Panc1 (cell line): Measurements from ENCODE around the gene PTPRN. TPM values are rescaled to one million over a fixed set of nuclear protein-coding genes. Genes with fewer than 3 reads are reported as not detected.

ENCODE experiments used
- ATAC-seq: fragments of 200-7000 bp; cut with Tn5 transposase; 2 replicates; pipeline ENCODE4 v1.9.1; 2020; ENCODE audit warnings: mild to moderate bottlenecking, moderate library complexity
- BruUV-seq: library from RNA; stranded (reverse); fragments of 400-500 nt; replicated peaks from 2 replicates; lab custom pipeline; 2021; lab: Mats Ljungman, UMichigan
- CTCF ChIA-PET: fragments of 300-600 bp; sonication (Branson Sonifier 250); formaldehyde crosslinking; loops from one replicate; lab custom pipeline; 2022; ENCODE audit warnings: antibody characterized with exemption; lab: Charles Lee
- POLR2A ChIA-PET: fragments of 300-600 bp; sonication (Branson Sonifier 250); formaldehyde crosslinking; loops from one replicate; lab custom pipeline; 2022; ENCODE audit warnings: antibody characterized with exemption; lab: Charles Lee
- DNase-seq: peaks from one replicate; pipeline ENCODE4 v3.0.0-alpha.2; 2010; ENCODE audit warnings: low read depth, low spot score
- H3K27ac ChIP-seq: 2 replicates; pipeline ENCODE4 v1.5.1; 2011; ENCODE audit warnings: mild to moderate bottlenecking, low read length, inconsistent platforms
- H3K27me3 ChIP-seq: fragments of 200-500 bp; sonication (Bioruptor generic); 2 replicates; pipeline ENCODE4 v1.6.0; 2014; ENCODE audit warnings: low read length, inconsistent platforms; ENCODE audit not compliant: control insufficient read depth, insufficient read depth
- H3K36me3 ChIP-seq: fragments of 200-500 bp; sonication (Bioruptor generic); 2 replicates; pipeline ENCODE4 v1.5.1; 2014; ENCODE audit warnings: inconsistent platforms, mild to moderate bottlenecking, low read length, moderate library complexity; ENCODE audit not compliant: control insufficient read depth, insufficient read depth
- H3K4me1 ChIP-seq: 2 replicates; pipeline ENCODE4 v1.5.1; 2011; ENCODE audit warnings: inconsistent platforms, mild to moderate bottlenecking, low read length, moderate library complexity; ENCODE audit not compliant: control insufficient read depth, insufficient read depth
- H3K4me3 ChIP-seq, 2 experiments: 2 replicates each; pipeline ENCODE4 v1.5.1; 2011 to 2012; ENCODE audit warnings: low read depth in 2 of 2, low read length in 2 of 2, mild to moderate bottlenecking in 2 of 2, inconsistent platforms in 1 of 2, moderate library complexity in 1 of 2
- H3K9me3 ChIP-seq: fragments of 200-500 bp; sonication (Bioruptor generic); 2 replicates; pipeline ENCODE4 v1.5.1; 2014; ENCODE audit warnings: low read depth, mild to moderate bottlenecking, inconsistent platforms, low read length, moderate library complexity; ENCODE audit not compliant: control insufficient read depth, insufficient read depth
- POLR2AphosphoS5 ChIP-seq: IDR thresholded peaks from 2 replicates; pipeline ENCODE4 v1.6.1; 2012; ENCODE audit warnings: mild to moderate bottlenecking, low read depth, low read length, moderate library complexity
- SIN3A ChIP-seq: IDR thresholded peaks from 2 replicates; pipeline ENCODE4 v1.6.1; 2012; ENCODE audit warnings: low read depth, mild to moderate bottlenecking, low read length, moderate library complexity, borderline replicate concordance; ENCODE audit not compliant: insufficient read depth
- TCF7L2 ChIP-seq: IDR thresholded peaks from 2 replicates; pipeline ENCODE4 v1.6.1; 2011; ENCODE audit warnings: mild to moderate bottlenecking, low read depth, low read length, inconsistent platforms
- in situ Hi-C: cut with HindIII; loops from 2 replicates; pipeline ENCODE4 v1.10.0; 2016; ENCODE audit warnings: low sequenced_read_pairs, low pct_unique_long_range_greater_than_20kb
- intact Hi-C: fragments of 100-400 bp; cut with micrococcal nuclease; formaldehyde crosslinking; loops from one replicate; pipeline ENCODE4 v1.10.0; 2022; ENCODE audit not compliant: unreplicated experiment
- total RNA-seq: library from RNA; stranded (reverse); gene quantifications from one replicate; pipeline ENCODE4 v1.2.1, GENCODE V29; 2021; ENCODE audit not compliant: unreplicated experiment
- TF ChIP-seq, protein P1 (sequence below): fragments of 450-650 bp; IDR thresholded peaks from 2 replicates; pipeline ENCODE4 v1.5.1; 2017; ENCODE audit warnings: mild to moderate bottlenecking
- TF ChIP-seq, protein P2 (sequence below), 2 experiments: IDR thresholded peaks; 2 replicates each; pipeline ENCODE4 v1.6.1; 2011 to 2012; ENCODE audit warnings: low read depth in 2 of 2, control low read depth in 1 of 2, low read length in 1 of 2, mild to moderate bottlenecking in 1 of 2, moderate library complexity in 1 of 2; ENCODE audit not compliant: insufficient read depth in 1 of 2

The PTPRN gene
- total RNA-seq, 1 experiment from 2014 or later, result not detected

DNA sequence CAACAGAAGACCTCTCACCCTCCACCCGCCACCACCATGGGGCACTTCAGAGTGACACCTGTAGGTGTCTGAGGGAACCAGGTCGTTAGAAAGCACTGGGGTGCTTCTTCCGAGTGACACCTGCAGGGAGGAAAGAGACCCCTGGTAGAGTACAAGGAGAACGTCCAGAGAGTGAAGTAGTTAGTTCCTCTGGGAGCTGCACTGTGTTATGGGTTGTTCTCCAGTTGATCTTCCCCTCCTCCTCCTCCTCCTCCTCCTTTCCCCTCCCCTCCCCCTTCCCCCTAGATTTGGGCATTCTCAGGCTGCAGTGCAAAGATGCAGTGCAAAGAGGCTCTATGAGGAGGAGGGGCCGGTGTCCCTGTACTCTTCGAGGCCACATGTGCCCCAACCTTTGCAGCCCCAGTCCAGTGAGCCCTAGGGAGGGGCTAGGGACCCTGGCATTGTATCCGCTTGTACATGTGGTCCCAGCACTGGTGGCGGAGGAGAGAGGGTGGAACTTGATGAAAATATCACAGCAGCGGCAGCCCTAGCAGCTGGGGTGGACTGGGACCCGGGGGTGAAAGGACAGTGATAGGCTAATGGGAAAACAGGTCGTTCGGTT lies 29.2 kb downstream of the PTPRN start:
- CTCF ChIA-PET, result no interaction called here
- no peaks in the 10 kb centered on the region; the same call in 1 of the 2 replicates for H3K36me3 ChIP-seq
- peak overlapping the region; percentile 65 to 80 for H3K4me3 ChIP-seq
- peaks cover 22% of the 10 kb centered on the region for H3K4me1 ChIP-seq
- H3K27ac ChIP-seq, result peak overlapping the region; percentile 74
- POLR2A ChIA-PET, result no interaction called here
- no TSS peak for BruUV-seq
- ATAC-seq (no peak), DNase-seq (no peak)
- H3K27me3 ChIP-seq, result no peaks in the 10 kb centered on the region
- intact Hi-C loops, result no loop called here
- TF ChIP-seq, protein P1, sequence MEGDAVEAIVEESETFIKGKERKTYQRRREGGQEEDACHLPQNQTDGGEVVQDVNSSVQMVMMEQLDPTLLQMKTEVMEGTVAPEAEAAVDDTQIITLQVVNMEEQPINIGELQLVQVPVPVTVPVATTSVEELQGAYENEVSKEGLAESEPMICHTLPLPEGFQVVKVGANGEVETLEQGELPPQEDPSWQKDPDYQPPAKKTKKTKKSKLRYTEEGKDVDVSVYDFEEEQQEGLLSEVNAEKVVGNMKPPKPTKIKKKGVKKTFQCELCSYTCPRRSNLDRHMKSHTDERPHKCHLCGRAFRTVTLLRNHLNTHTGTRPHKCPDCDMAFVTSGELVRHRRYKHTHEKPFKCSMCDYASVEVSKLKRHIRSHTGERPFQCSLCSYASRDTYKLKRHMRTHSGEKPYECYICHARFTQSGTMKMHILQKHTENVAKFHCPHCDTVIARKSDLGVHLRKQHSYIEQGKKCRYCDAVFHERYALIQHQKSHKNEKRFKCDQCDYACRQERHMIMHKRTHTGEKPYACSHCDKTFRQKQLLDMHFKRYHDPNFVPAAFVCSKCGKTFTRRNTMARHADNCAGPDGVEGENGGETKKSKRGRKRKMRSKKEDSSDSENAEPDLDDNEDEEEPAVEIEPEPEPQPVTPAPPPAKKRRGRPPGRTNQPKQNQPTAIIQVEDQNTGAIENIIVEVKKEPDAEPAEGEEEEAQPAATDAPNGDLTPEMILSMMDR, result no peak
- no peak for TF ChIP-seq SIN3A
- TF ChIP-seq, protein P2, sequence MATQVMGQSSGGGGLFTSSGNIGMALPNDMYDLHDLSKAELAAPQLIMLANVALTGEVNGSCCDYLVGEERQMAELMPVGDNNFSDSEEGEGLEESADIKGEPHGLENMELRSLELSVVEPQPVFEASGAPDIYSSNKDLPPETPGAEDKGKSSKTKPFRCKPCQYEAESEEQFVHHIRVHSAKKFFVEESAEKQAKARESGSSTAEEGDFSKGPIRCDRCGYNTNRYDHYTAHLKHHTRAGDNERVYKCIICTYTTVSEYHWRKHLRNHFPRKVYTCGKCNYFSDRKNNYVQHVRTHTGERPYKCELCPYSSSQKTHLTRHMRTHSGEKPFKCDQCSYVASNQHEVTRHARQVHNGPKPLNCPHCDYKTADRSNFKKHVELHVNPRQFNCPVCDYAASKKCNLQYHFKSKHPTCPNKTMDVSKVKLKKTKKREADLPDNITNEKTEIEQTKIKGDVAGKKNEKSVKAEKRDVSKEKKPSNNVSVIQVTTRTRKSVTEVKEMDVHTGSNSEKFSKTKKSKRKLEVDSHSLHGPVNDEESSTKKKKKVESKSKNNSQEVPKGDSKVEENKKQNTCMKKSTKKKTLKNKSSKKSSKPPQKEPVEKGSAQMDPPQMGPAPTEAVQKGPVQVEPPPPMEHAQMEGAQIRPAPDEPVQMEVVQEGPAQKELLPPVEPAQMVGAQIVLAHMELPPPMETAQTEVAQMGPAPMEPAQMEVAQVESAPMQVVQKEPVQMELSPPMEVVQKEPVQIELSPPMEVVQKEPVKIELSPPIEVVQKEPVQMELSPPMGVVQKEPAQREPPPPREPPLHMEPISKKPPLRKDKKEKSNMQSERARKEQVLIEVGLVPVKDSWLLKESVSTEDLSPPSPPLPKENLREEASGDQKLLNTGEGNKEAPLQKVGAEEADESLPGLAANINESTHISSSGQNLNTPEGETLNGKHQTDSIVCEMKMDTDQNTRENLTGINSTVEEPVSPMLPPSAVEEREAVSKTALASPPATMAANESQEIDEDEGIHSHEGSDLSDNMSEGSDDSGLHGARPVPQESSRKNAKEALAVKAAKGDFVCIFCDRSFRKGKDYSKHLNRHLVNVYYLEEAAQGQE (IDR thresholded peaks at IDR 0.05; ENCODE audit: insufficient read depth in 1 of 2, low read depth in 2 of 2, low read length in 1 of 2), result no peak
- no peak for TF ChIP-seq POLR2AphosphoS5
- TF ChIP-seq TCF7L2, result no peak
- H3K9me3 ChIP-seq, result no peaks in the 10 kb centered on the region
- in situ Hi-C loops, result no loop called here

DNA sequence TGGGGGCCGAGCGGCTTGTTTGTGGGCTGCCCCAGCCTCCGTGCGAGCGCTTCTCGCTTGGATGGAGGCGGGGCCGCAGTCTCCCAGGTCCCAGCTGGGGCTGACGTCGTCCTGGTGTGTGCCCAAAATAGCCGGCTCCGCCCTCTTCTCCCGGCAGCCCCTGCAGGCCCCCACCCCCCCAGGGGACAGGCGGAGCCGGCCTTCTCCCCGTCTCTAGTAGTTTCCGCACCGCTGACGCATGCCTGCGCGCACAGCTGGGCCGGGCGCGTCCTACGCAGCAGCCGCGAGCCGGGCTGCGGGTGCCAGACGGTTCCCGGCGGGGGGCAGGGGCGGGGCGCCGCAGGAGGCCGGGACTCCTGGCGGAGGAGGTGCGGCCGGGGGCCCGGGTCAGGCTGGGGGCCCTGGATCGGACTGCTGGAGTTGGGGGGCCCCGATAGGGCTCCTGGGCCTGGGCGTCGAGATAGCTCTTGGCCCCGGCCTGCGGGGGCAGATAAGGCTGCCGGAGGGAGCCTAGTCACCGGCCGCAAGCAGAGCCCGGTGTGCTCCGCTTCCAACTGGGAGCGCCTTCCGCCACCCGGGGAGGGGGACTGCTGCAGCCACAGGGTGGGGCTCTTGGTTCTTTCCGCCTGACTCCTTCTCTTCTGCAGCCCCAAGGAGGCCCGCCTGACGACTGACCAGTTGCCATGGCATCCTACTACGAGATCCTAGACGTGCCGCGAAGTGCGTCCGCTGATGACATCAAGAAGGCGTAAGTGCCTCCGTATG lies 29.9 kb downstream of the PTPRN start, which contains the start of gene DNAJB2:
Gene DNAJB2, plus strand, starts transcription at position 216 of the 765 bp plus-strand sequence. Its CDS starts 468 bp downstream, at position 684.
- in situ Hi-C loops (no loop called here), intact Hi-C loops (no loop called here)
- H3K4me3 ChIP-seq, result peak within 1 kb of the TSS; percentile 65 to 80
- peaks cover 29% of the 10 kb centered on the region for H3K4me1 ChIP-seq
- H3K9me3 ChIP-seq, result no peaks in the 10 kb centered on the region
- H3K27ac ChIP-seq, result peak within 1 kb of the TSS; percentile 95
- ChIA-PET POLR2A (no interaction called here), CTCF (interaction anchor here (0.6 to 1.3 kb wide), 3 partner anchors 12 to 17 kb away, joined by 4 to 17 read pairs (median 5); no protein-coding TSS in a partner anchor)
- DNase-seq, result peak; percentile 94
- TF ChIP-seq, protein P2 (IDR thresholded peaks at IDR 0.05; ENCODE audit: insufficient read depth in 1 of 2, low read depth in 2 of 2, low read length in 1 of 2), result no peak
- TF ChIP-seq, protein P1, result no peak
- TF ChIP-seq POLR2AphosphoS5 (peak; percentile 65), SIN3A (peak; percentile 85; the same call in 1 of the 2 replicates), TCF7L2 (no peak)
- BruUV-seq, result no TSS peak
- H3K36me3 ChIP-seq, result no peaks in the 10 kb centered on the region; the same call in 1 of the 2 replicates
- H3K27me3 ChIP-seq, result no peaks in the 10 kb centered on the region
- ATAC-seq, result peak; percentile 94
